Renal cortical epithelial cell (primary cell): ENCODE results near the gene YKT6. TPM values are rescaled to one million over a fixed set of nuclear protein-coding genes. Genes with fewer than 3 reads are reported as not detected.

Experiments used
- DNase-seq: peaks from one replicate; pipeline ENCODE4 v3.0.0-alpha.2; 2011; ENCODE audit warnings: low read depth
- total RNA-seq: library from RNA; depleted of rRNA; stranded (reverse); fragments of >200 nt; gene quantifications from 2 replicates; pipeline ENCODE4 v1.2.3, GENCODE V29; 2014

The YKT6 gene
- total RNA-seq, 1 donor from 2014 or later: 85.9 TPM

GRCh38 chr7:44232901-44233715 is 32.3 kb downstream of the YKT6 start:
- no peak for DNase-seq

- no peak for DNase-seq
These were observed 34.3 kb downstream of the YKT6 start for GRCh38 chr7:44235066-44235465.

- DNase-seq: no peak
These were observed 35.0 kb downstream of the YKT6 start for GRCh38 chr7:44235582-44236332.

GRCh38 chr7:44236333-44236728 is 35.6 kb downstream of the YKT6 start:
- DNase-seq: no peak

GRCh38 chr7:44237696-44238095 is 36.9 kb downstream of the YKT6 start:
- DNase-seq: no peak

- no peak for DNase-seq
These were observed 37.4 kb downstream of the YKT6 start for GRCh38 chr7:44238116-44238695.

GRCh38 chr7:44239361-44239760 is 38.6 kb downstream of the YKT6 start:
- DNase-seq: no peak

GRCh38 chr7:44240376-44240775 is 39.6 kb downstream of the YKT6 start:
- DNase-seq: no peak

- DNase-seq: peak; percentile 73
These were observed 40.3 kb downstream of the YKT6 start for GRCh38 chr7:44240983-44241510.

- no peak for DNase-seq
These were observed 41.3 kb downstream of the YKT6 start for GRCh38 chr7:44242091-44242490.

- no peak for DNase-seq
These were observed 43.5 kb downstream of the YKT6 start for GRCh38 chr7:44244282-44244681.

GRCh38 chr7:44246396-44247113 is 45.8 kb downstream of the YKT6 start:
- no peak for DNase-seq

GRCh38 chr7:44247868-44248651 is 47.3 kb downstream of the YKT6 start:
- DNase-seq: no peak

GRCh38 chr7:44249639-44250234 is 49.0 kb downstream of the YKT6 start:
- DNase-seq: no peak

GRCh38 chr7:44251269-44251668 is 50.5 kb downstream of the YKT6 start:
- DNase-seq: no peak

GRCh38 chr7:44251881-44252280 is 51.1 kb downstream of the YKT6 start:
- no peak for DNase-seq

GRCh38 chr7:44256459-44256858 is 55.7 kb downstream of the YKT6 start:
- no peak for DNase-seq

- no peak for DNase-seq
These were observed 56.4 kb downstream of the YKT6 start for GRCh38 chr7:44257213-44257612.

GRCh38 chr7:44257618-44258422 is 57.0 kb downstream of the YKT6 start:
- DNase-seq: peak; percentile 86

GRCh38 chr7:44258423-44258760 is 57.6 kb downstream of the YKT6 start:
- no peak for DNase-seq
